Smooth muscle cell (in vitro differentiated cells): ENCODE results near the gene PRSS38. TPM values are rescaled to one million over a fixed set of nuclear protein-coding genes. Genes with fewer than 3 reads are reported as not detected.

Experiments
- DNase-seq: peaks from one replicate; lab custom pipeline; 2025; ENCODE audit not compliant: unreplicated experiment; lab: John Stamatoyannopoulos, UW
- H2AFZ ChIP-seq: fragments of 200-600 bp; sonication (generic); 2 replicates; pipeline ENCODE4 v1.6.0; 2016; ENCODE audit warnings: antibody characterized with exemption, low read depth, mild to moderate bottlenecking
- H3F3A ChIP-seq: fragments of 200-600 bp; sonication (generic); 2 replicates; pipeline ENCODE4 v1.6.0; 2017; ENCODE audit warnings: antibody characterized with exemption, low read depth
- H3K27ac ChIP-seq: fragments of 200-600 bp; sonication (generic); 2 replicates; pipeline ENCODE4 v1.5.1; 2016; ENCODE audit warnings: low read depth, mild to moderate bottlenecking
- H3K27me3 ChIP-seq: fragments of 200-600 bp; sonication (generic); 2 replicates; pipeline ENCODE4 v1.6.1; 2016; ENCODE audit warnings: low read depth, mild to moderate bottlenecking
- H3K36me3 ChIP-seq: fragments of 200-600 bp; sonication (generic); 2 replicates; pipeline ENCODE4 v1.5.1; 2016; ENCODE audit warnings: low read depth
- H3K4me1 ChIP-seq: fragments of 200-600 bp; sonication (generic); 2 replicates; pipeline ENCODE4 v1.5.1; 2016; ENCODE audit warnings: low read depth
- H3K4me2 ChIP-seq: fragments of 200-600 bp; sonication (generic); 2 replicates; pipeline ENCODE4 v1.6.0; 2016; ENCODE audit warnings: mild to moderate bottlenecking
- H3K4me3 ChIP-seq: fragments of 200-600 bp; sonication (generic); 2 replicates; pipeline ENCODE4 v1.5.1; 2016; ENCODE audit warnings: mild to moderate bottlenecking
- H3K79me2 ChIP-seq: fragments of 200-600 bp; sonication (generic); 2 replicates; pipeline ENCODE4 v1.6.0; 2016; ENCODE audit warnings: low read depth, mild to moderate bottlenecking
- H3K9ac ChIP-seq: fragments of 200-600 bp; sonication (generic); 2 replicates; pipeline ENCODE4 v1.6.0; 2016; ENCODE audit warnings: low read depth
- H3K9me3 ChIP-seq: fragments of 200-600 bp; sonication (generic); replicated peaks from 2 replicates; pipeline ENCODE4 v1.5.1; 2016; ENCODE audit warnings: low read depth
- H4K20me1 ChIP-seq: fragments of 200-600 bp; sonication (generic); 2 replicates; pipeline ENCODE4 v1.6.0; 2016; ENCODE audit warnings: low read depth
- WGBS: methylation state at CpG from one replicate; pipeline ENCODE4 v1.1.7; 2016; ENCODE audit warnings: low lambda C conversion rate; 5-methylcytosine and 5-hydroxymethylcytosine counted together
- polyA plus RNA-seq: library from polyadenylated mRNA; unstranded; fragments of >200 nt; fragmentation: Nextera tagmentation; extraction: Ambion mirVana; gene quantifications from 2 replicates; pipeline ENCODE4 v1.2.1, GENCODE V29; 2016
- total RNA-seq: library from RNA; depleted of rRNA; stranded (reverse); fragments of >200 nt; gene quantifications from 2 replicates; pipeline ENCODE4 v1.2.3, GENCODE V29; 2014
- TF ChIP-seq, protein P1 (sequence below): fragments of 200-600 bp; sonication (generic); IDR thresholded peaks from 2 replicates; pipeline ENCODE4 v1.5.1; 2017; ENCODE audit warnings: borderline replicate concordance, mild to moderate bottlenecking, antibody characterized with exemption; ENCODE audit not compliant: insufficient read depth, poor library complexity, severe bottlenecking

PRSS38 gene
- total and polyA plus RNA-seq, 2 experiments from 2014 or later = not detected

GRCh38 chr1:227880342-227880924, 65.0 kb downstream of the PRSS38 start:
- TF ChIP-seq, protein P1, sequence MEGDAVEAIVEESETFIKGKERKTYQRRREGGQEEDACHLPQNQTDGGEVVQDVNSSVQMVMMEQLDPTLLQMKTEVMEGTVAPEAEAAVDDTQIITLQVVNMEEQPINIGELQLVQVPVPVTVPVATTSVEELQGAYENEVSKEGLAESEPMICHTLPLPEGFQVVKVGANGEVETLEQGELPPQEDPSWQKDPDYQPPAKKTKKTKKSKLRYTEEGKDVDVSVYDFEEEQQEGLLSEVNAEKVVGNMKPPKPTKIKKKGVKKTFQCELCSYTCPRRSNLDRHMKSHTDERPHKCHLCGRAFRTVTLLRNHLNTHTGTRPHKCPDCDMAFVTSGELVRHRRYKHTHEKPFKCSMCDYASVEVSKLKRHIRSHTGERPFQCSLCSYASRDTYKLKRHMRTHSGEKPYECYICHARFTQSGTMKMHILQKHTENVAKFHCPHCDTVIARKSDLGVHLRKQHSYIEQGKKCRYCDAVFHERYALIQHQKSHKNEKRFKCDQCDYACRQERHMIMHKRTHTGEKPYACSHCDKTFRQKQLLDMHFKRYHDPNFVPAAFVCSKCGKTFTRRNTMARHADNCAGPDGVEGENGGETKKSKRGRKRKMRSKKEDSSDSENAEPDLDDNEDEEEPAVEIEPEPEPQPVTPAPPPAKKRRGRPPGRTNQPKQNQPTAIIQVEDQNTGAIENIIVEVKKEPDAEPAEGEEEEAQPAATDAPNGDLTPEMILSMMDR = no peak
- no peak overlapping the region for H3K9ac ChIP-seq
- H3K4me3 ChIP-seq = no peak overlapping the region
- WGBS = 85% methylated on average over 4 of the region's 4 CpGs
- H3K79me2 ChIP-seq = no peaks in the 10 kb centered on the region
- DNase-seq = no peak
- H4K20me1 ChIP-seq = no peaks in the 10 kb centered on the region
- H2AFZ ChIP-seq = no peak overlapping the region
- H3K9me3 ChIP-seq = no peaks in the 10 kb centered on the region
- no peak overlapping the region for H3K4me2 ChIP-seq
- H3F3A ChIP-seq = no peaks in the 10 kb centered on the region
- no peaks in the 10 kb centered on the region for H3K4me1 ChIP-seq
- no peak overlapping the region for H3K27ac ChIP-seq
- H3K36me3 ChIP-seq = no peaks in the 10 kb centered on the region
- H3K27me3 ChIP-seq = no peaks in the 10 kb centered on the region

DNA sequence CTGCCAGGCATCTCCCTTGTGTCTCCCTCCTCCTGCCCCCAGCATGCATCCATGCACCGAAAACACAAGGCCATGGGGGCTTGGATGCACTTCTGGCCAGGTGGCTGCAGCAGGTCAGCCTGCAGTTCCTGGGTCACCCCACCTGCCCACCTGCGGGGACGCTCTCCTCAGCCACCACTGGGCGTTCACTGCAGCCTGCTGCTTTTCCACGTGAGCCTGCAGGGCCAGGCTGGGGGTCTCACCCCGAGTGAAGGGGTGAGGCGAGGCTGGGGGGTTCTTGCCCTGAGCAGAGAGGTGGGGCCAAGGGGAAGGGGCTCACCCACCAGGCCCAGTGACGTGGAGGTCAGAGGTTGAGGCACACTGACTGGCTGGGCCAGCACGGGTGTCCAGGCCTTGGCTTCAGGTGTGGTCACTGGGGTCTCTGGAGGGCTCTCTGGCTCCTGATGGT, 67.6 kb downstream of the PRSS38 start:
- H3K9ac ChIP-seq = no peak overlapping the region
- TF ChIP-seq, protein P1 = no peak
- no peak overlapping the region for H3K4me3 ChIP-seq
- 89% methylated on average over 9 of the region's 9 CpGs for WGBS
- no peaks in the 10 kb centered on the region for H3K9me3 ChIP-seq
- H3K4me2 ChIP-seq = no peak overlapping the region
- H3K27me3 ChIP-seq = no peaks in the 10 kb centered on the region
- no peak overlapping the region for H2AFZ ChIP-seq
- no peaks in the 10 kb centered on the region for H3K36me3 ChIP-seq
- H3K79me2 ChIP-seq = no peaks in the 10 kb centered on the region
- H3K4me1 ChIP-seq = peaks cover 23% of the 10 kb centered on the region
- H3F3A ChIP-seq = no peaks in the 10 kb centered on the region
- H4K20me1 ChIP-seq = no peaks in the 10 kb centered on the region
- no peak for DNase-seq
- H3K27ac ChIP-seq = no peak overlapping the region

DNA sequence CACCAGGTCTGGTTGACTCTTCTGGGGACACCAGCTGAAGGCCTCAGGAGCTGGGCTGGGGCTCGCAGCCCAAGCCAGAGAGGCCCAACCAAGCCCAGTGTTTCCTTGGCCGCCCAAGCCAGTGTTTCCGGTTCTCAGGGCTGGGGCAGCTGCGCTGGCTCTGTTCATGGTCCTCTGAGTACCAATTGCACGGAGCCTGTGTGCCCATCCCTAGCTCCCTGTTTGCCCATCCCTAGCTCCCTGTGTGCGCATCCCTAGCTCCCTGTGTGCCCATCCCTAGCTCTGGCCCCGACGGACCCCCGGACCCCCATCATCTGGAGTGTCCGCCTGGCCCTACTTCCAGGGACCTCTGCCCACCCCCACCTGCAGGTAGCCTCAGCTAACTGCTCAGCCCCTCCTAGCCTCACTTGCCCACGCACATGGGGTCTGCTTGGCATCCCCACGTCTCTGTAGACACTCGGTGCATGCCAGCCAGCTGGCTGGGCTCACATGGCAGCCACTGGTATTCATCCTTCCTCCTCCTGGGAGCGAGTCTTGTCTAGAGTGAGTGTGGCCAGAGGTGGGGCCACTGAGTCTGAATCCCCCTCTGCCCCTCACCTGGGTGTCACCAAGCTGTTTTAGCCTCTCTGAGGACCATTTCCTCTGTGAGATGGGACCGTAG, 68.3 kb downstream of the PRSS38 start:
- WGBS = 90% methylated on average over 15 of the region's 15 CpGs
- TF ChIP-seq, protein P1 = no peak

More for the DNA sequence above, 68.3 kb downstream of the PRSS38 start:
- Histone ChIP-seq H3K4me3 (no peak overlapping the region), H3K27me3 (no peaks in the 10 kb centered on the region), H3K36me3 (no peaks in the 10 kb centered on the region), H3K9ac (no peak overlapping the region), H3F3A (no peaks in the 10 kb centered on the region), H2AFZ (no peak overlapping the region), H4K20me1 (no peaks in the 10 kb centered on the region), H3K79me2 (no peaks in the 10 kb centered on the region), H3K9me3 (no peaks in the 10 kb centered on the region), H3K27ac (no peak overlapping the region), H3K4me1 (peaks cover 23% of the 10 kb centered on the region), H3K4me2 (no peak overlapping the region)
- DNase-seq = no peak
